ENCODE data around the gene DNAJC25.

DNA sequence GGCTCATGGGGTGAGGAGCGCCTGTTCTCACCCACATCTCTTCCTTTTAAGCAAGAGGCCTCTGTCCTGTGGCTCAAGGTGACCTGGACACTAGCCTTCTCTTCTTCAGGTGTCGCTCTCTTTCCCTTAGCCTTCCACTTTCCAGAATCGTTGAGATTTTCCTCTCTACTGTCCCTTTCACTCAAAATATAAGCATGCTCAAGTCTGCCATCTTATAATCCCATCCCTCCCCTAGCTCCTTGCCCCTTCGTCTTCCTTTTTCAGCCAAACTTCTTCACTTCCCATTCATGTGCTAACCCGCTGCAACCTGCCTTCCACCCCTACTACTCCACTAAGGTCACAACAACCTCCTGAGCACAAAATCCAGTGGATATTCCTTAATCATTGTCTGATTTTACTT is 44.8 kb upstream of the DNAJC25 start:
- TF ChIP-seq, protein P1, sequence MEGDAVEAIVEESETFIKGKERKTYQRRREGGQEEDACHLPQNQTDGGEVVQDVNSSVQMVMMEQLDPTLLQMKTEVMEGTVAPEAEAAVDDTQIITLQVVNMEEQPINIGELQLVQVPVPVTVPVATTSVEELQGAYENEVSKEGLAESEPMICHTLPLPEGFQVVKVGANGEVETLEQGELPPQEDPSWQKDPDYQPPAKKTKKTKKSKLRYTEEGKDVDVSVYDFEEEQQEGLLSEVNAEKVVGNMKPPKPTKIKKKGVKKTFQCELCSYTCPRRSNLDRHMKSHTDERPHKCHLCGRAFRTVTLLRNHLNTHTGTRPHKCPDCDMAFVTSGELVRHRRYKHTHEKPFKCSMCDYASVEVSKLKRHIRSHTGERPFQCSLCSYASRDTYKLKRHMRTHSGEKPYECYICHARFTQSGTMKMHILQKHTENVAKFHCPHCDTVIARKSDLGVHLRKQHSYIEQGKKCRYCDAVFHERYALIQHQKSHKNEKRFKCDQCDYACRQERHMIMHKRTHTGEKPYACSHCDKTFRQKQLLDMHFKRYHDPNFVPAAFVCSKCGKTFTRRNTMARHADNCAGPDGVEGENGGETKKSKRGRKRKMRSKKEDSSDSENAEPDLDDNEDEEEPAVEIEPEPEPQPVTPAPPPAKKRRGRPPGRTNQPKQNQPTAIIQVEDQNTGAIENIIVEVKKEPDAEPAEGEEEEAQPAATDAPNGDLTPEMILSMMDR (IDR thresholded peaks at IDR 0.05) = no peak
- no peak for TF ChIP-seq POLR2A (IDR thresholded peaks at IDR 0.05)
- no peak for TF ChIP-seq POLR2AphosphoS5 (IDR thresholded peaks at IDR 0.05)
